ENCODE data around the gene RAMP3. TPM values are rescaled to one million over a fixed set of nuclear protein-coding genes. Genes with fewer than 3 reads are reported as not detected.

The RAMP3 gene, protein sequence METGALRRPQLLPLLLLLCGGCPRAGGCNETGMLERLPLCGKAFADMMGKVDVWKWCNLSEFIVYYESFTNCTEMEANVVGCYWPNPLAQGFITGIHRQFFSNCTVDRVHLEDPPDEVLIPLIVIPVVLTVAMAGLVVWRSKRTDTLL
- not detected for total RNA-seq
- total RNA-seq (2013), result not detected

DNA sequence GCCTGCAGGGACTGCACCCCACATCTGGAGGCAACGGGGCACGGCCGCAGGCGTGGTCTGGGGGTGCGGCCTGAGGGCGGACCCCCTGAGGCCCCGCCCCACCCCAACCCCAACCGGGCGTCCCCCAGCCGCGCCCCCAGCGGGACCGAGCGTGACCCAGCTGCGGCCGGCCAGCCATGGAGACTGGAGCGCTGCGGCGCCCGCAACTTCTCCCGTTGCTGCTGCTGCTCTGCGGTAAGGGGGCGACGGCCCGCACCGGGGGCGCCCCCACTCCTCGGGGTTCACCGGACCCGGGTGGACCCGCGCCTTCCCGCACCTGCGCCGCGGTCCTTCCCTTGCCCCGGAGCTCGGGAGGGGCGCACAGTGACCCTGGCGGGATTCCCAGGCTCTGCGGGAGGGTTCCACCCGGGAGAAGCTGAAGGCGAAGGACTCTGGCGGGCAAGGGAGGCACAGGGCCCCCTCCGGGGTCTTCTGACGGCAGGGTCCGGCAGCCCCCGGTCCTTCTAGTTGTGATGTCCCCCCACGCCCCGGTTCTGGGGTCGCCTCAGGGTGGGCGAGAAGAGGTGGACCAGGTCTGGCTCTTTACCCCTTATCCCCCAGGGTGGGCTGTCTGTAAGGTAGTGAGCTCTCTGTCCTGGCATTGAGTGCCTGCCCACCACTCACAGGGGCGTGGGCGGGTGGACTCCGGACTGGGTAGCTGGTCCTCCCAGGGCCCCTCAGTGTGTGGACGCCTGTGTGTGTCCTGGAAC is at the start of gene RAMP3:
RAMP3 (plus strand) TSS at position 139 of the 749 bp plus-strand sequence; CDS start at position 177, 38 bp downstream.
- Mint-ChIP-seq H3K36me3 (no peaks in the 10 kb centered on the region), H3K4me1 (peaks cover 0 to 20% of the 10 kb centered on the region in 2 donors), H3K4me3 (no peak within 1 kb of the TSS), H3K27ac (no peak within 1 kb of the TSS), H3K9me3 (no peaks in the 10 kb centered on the region), H3K27me3 (ENCODE audit: low read depth in 2 of 2) (peaks cover 16 to 28% of the 10 kb centered on the region in 2 donors)
- H3K4me3 ChIP-seq (ENCODE audit: low read length), result no peak within 1 kb of the TSS
- TF ChIP-seq, protein P1, sequence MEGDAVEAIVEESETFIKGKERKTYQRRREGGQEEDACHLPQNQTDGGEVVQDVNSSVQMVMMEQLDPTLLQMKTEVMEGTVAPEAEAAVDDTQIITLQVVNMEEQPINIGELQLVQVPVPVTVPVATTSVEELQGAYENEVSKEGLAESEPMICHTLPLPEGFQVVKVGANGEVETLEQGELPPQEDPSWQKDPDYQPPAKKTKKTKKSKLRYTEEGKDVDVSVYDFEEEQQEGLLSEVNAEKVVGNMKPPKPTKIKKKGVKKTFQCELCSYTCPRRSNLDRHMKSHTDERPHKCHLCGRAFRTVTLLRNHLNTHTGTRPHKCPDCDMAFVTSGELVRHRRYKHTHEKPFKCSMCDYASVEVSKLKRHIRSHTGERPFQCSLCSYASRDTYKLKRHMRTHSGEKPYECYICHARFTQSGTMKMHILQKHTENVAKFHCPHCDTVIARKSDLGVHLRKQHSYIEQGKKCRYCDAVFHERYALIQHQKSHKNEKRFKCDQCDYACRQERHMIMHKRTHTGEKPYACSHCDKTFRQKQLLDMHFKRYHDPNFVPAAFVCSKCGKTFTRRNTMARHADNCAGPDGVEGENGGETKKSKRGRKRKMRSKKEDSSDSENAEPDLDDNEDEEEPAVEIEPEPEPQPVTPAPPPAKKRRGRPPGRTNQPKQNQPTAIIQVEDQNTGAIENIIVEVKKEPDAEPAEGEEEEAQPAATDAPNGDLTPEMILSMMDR (IDR thresholded peaks at IDR 0.05), result no peak
- intact Hi-C loops (cut with micrococcal nuclease), result no loop called here
- no peaks in the 10 kb centered on the region for H3K9me3 ChIP-seq (ENCODE audit: control insufficient read depth, insufficient read depth, low read length)
- peaks cover 4% of the 10 kb centered on the region for H3K27me3 ChIP-seq (ENCODE audit: control insufficient read depth, insufficient read depth, low read length)
- no peaks in the 10 kb centered on the region for H3K36me3 ChIP-seq (ENCODE audit: control insufficient read depth, insufficient read depth, low read length)
- peaks cover 4% of the 10 kb centered on the region for H3K4me1 ChIP-seq (ENCODE audit: control insufficient read depth, insufficient read depth, low read length)
- H3K27ac ChIP-seq (ENCODE audit: low read length), result no peak within 1 kb of the TSS
- WGBS (ENCODE audit: insufficient coverage), result 20% methylated on average over 55 of the region's 56 CpGs
- ATAC-seq (no peak), DNase-seq (no peak)

DNA sequence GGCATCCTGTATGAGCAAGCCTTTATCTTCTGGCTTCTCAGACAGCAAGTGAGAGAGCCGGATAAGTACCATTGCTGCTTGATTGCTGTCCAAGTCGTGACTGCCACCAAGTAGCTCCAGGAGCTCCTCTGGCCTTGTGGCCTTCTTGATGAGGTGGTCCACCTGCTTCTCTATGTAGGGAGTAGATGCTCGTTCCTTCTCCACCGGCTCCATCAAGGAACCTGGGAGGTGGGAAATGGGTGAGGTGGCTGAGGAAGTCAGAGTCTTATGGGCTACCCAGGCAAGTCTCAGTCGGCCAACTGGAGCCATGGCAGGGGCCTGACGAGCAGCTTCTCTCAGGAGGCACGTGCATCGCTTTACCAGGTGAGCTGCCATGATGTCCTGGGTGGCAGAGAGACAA is 48.7 kb upstream of the RAMP3 start:
- Mint-ChIP-seq H3K9me3 (no peaks in the 10 kb centered on the region), H3K27me3 (ENCODE audit: low read depth in 2 of 2) (no peaks in the 10 kb centered on the region), H3K36me3 (no peaks in the 10 kb centered on the region), H3K4me1 (peaks cover 23 to 37% of the 10 kb centered on the region in 2 donors), H3K4me3 (no peak overlapping the region), H3K27ac (no peak overlapping the region)
- intact Hi-C loops (cut with micrococcal nuclease), result no loop called here
- no peaks in the 10 kb centered on the region for H3K9me3 ChIP-seq (ENCODE audit: control insufficient read depth, insufficient read depth, low read length)
- TF ChIP-seq, protein P1 (IDR thresholded peaks at IDR 0.05), result no peak
- no peak overlapping the region for H3K4me3 ChIP-seq (ENCODE audit: low read length)
- DNase-seq (no peak), ATAC-seq (no peak)
- H3K27me3 ChIP-seq (ENCODE audit: control insufficient read depth, insufficient read depth, low read length), result no peaks in the 10 kb centered on the region
- 94% methylated on average over 8 of the region's 8 CpGs for WGBS (ENCODE audit: insufficient coverage)
- H3K27ac ChIP-seq (ENCODE audit: low read length), result no peak overlapping the region
- H3K36me3 ChIP-seq (ENCODE audit: control insufficient read depth, insufficient read depth, low read length), result peaks cover 53% of the 10 kb centered on the region
- H3K4me1 ChIP-seq (ENCODE audit: control insufficient read depth, insufficient read depth, low read length), result peaks cover 33% of the 10 kb centered on the region

DNA sequence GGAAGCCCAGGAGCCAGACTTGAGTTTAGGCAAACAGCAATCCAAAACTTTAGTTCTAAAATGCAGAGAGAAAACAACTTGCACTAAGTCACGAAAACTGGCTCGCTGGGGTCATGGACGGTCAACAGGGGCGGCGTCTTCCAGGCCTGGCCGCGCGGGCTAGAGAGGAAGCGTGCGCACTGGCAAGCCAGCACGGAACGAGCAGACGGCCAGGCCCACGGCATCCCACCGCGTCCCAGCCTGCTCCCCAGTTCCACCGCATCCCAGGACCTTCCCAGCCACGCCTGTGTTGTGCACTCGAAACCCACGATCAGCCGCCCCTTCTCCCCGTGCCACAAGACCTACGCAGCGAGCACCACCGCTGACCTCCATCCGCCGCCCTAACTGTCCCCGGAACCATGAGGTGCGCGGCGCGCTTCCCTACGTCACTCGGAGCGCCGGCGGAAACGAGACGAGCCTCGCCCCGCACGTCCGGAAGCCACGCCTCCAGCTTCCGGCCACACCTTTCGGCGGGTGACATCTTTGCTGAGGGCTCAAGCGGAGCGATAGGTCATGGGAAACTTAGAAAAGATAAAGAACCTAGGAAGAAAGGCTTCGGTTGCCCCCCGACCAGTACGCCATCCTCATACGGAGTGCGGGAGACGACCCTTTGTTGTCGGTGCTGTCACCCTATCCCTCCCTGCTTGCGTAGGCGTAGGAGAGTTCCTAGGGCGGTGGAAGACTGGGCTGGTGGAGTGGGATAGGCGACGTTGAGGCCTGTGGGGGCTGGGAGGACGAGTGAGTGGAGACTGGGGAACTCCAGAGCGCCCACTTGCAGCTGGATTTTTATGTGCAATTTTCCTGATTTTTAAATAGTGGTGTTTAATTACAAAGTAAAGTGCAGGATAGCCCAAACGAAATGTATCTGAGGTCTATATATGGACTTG is 46.0 kb upstream of the RAMP3 start, which contains the start of gene TBRG4:
TBRG4 (minus strand) TSS at position 400 of the 926 bp plus-strand sequence. CDS start 2,460 bp downstream, outside the sequence.
- under 1% methylated on average over 64 of the region's 64 CpGs for WGBS (ENCODE audit: insufficient coverage)
- Histone ChIP-seq H3K36me3 (ENCODE audit: control insufficient read depth, insufficient read depth, low read length) (peaks cover 27% of the 10 kb centered on the region), H3K27ac (ENCODE audit: low read length) (peak within 1 kb of the TSS; percentile 90), H3K4me1 (ENCODE audit: control insufficient read depth, insufficient read depth, low read length) (peaks cover 33% of the 10 kb centered on the region), H3K4me3 (ENCODE audit: low read length) (peak within 1 kb of the TSS; percentile 66), H3K27me3 (ENCODE audit: control insufficient read depth, insufficient read depth, low read length) (no peaks in the 10 kb centered on the region), H3K9me3 (ENCODE audit: control insufficient read depth, insufficient read depth, low read length) (no peaks in the 10 kb centered on the region)
- TF ChIP-seq, protein P1 (IDR thresholded peaks at IDR 0.05), result no peak
- H3K9me3 Mint-ChIP-seq, result no peaks in the 10 kb centered on the region
- ATAC-seq, result peak; percentile 93 to 97 (median 96)
- intact Hi-C loops (cut with micrococcal nuclease), result loop anchor here (1.0 to 10.0 kb wide), 5 partner anchors 125 to 1029 kb away; partner anchors contain the start of genes H2AZ2, OGDH, POLM and PURB
- peak within 1 kb of the TSS; percentile 100 for H3K27ac Mint-ChIP-seq
- H3K27me3 Mint-ChIP-seq (ENCODE audit: low read depth in 2 of 2), result peaks cover 2 to 10% of the 10 kb centered on the region in 2 donors
- peak within 1 kb of the TSS; percentile 100 for H3K4me3 Mint-ChIP-seq
- H3K36me3 Mint-ChIP-seq, result no peaks in the 10 kb centered on the region
- DNase-seq, result peak; percentile 94 to 98
- H3K4me1 Mint-ChIP-seq, result peaks cover 23 to 37% of the 10 kb centered on the region in 2 donors

Data from natural killer cell (primary cell).